D721Med (cell line): ENCODE data around the gene CREBL2.

Experiments
- DNase-seq: peaks from one replicate; pipeline ENCODE4 v3.0.0; 2011; ENCODE audit warnings: low spot score; ENCODE audit not compliant: insufficient read length
- FAIRE-seq: peaks from 2 replicates; lab custom pipeline; 2011; peaks lifted over from hg19 to GRCh38; lab: Jason Lieb, UNC
- TF ChIP-seq, protein P1 (sequence below): IDR thresholded peaks from 2 replicates; pipeline ENCODE4 v1.5.1; 2012; ENCODE audit warnings: mild to moderate bottlenecking, control low read depth; ENCODE audit not compliant: insufficient read depth; ENCODE audit errors: missing control alignments

Gene CREBL2

DNA sequence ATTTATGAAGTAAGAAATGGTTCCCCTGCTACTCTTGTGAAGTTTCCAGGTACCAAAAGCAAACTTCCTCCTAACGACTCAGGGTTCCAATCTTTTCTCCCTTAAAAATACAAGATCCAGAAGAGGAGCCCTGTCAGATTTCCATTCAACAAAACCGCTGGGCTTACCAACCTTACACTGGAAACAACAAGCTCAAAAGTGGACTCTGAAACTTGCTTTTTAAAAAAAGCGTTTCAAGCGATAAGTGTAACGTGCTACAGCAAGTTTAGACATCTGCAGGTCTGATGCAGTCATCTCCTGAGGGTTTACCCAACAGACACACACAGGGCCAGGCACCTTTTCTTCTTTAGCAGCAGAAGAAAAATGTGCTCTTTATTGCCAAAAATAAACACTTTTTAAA lies 6.9 kb upstream of the CREBL2 start:
- DNase-seq (no peak), FAIRE-seq (no peak)
- TF ChIP-seq, protein P1, sequence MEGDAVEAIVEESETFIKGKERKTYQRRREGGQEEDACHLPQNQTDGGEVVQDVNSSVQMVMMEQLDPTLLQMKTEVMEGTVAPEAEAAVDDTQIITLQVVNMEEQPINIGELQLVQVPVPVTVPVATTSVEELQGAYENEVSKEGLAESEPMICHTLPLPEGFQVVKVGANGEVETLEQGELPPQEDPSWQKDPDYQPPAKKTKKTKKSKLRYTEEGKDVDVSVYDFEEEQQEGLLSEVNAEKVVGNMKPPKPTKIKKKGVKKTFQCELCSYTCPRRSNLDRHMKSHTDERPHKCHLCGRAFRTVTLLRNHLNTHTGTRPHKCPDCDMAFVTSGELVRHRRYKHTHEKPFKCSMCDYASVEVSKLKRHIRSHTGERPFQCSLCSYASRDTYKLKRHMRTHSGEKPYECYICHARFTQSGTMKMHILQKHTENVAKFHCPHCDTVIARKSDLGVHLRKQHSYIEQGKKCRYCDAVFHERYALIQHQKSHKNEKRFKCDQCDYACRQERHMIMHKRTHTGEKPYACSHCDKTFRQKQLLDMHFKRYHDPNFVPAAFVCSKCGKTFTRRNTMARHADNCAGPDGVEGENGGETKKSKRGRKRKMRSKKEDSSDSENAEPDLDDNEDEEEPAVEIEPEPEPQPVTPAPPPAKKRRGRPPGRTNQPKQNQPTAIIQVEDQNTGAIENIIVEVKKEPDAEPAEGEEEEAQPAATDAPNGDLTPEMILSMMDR: no peak

DNA sequence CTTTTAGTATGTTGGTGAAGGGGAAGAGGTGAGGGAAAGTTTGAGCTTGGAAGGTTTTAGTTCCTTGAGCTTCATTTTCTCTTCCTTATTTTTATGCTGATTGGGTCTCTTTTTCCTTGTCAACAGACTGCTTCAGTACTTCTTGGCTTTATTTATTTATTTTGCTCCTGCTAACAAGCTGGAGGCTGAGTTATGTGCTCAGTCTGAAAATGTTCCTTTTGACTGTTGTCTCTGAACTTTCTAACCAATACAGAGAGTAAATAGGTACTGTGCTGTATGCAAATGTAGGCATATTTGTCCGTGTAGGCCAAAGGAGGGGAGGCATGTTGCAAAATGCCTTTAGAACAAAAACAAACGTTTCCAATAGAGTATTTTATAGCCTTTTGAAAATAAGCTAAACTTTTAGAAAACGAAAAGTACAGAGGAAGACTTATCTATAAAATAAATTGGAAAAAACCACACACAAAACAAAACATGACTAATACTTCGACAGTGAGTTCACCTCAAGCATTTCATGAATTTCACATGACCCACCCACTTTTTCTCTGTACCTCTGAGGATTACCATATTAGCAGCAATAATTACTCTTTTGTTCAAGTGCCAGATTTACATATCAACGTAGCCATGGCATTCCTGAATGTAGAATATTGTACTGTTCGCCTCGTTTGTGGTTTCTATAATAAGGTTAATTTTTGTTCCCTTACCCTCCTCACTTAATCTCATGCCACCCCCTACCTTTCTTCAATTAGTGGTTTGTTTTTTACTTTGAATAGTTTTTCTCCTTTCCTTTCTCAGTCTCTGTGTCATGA lies 4.7 kb upstream of the CREBL2 start:
- FAIRE-seq (no peak), DNase-seq (no peak)
- TF ChIP-seq, protein P1: no peak

DNA sequence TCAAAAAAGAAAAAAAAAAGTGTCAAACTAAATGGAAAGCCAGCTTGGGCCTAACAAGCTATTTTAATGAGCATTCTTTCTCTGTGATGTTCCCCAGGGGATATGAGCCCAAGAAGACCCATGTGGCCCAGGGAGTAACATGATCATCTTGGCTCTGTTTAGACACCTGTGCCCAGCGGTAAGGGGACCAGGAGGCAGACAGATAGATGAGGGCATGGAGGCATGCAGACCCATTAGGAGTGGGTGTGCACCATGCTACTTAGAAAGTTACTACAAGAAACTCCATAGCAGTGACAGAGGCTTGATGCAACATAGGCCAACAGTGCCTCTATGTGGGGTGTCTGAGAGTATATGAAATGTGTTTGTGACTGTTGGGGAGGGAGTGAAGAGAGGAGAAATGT lies 3.1 kb upstream of the CREBL2 start:
- no peak for DNase-seq
- TF ChIP-seq, protein P1: peak; percentile 2

DNA sequence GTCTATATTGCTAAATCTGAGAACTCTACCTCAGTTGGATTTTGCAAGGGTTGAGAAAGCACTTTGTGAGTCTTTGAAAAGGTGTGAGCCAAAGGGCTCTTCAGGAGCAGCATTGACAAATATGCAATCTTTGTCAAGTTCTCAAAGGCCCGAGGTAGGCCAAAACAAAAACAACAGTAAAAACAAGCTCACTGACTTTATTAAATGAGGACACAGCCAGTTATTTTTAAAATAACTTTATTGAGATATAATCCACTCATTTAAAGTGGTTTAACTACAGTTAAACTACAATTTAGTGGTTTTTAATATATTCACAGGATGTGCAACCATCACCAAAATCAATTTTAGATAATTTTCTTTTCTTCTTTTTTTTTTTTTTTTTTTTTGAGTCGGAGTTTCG lies 2.0 kb upstream of the CREBL2 start:
- DNase-seq (no peak), FAIRE-seq (no peak)
- TF ChIP-seq, protein P1: no peak

More for the DNA sequence above, 3.1 kb upstream of the CREBL2 start:
- FAIRE-seq: no peak

DNA sequence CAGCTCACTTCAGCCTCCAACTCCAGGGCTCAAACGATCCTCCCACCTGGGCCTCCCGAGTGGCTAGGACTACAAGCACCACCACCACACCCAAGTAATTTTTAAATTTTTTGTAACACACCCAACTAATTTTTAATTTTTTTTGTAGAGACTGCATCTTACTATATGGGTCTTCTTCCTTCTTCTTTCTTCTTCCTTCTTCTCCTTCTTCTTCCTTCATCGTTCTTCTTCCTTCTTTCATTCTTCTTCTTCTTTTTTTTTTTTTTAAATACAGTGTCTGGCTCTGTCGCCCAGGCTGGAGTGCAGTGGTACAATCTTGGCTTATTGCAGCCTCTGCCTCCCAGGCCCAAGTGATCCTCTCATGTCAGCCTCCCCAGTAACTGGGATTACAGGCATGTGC lies 965 bp upstream of the CREBL2 start:
- FAIRE-seq: no peak
- TF ChIP-seq, protein P1: no peak
- DNase-seq: no peak

DNA sequence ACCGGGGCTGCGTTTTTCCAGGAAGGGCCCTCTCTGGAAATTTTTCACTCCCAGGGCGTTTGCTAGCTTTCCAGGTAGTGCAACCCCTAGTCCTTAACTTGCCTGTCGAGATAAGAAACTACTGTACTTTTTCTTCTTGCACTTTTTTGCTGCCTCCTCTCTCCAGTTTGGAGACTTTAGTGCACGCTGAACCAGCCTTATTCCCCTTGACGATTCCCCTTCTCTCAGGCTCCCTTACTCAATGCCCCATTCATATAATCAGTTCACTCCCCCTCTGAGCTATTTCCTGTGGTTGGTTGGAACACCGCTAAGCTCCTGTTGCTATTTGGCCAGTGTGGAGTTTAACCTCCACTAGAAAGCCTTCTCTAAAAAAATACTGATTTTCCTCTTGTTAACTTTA lies 682 bp downstream of the CREBL2 start:
- FAIRE-seq: no peak

More for the DNA sequence above, 682 bp downstream of the CREBL2 start:
- TF ChIP-seq, protein P1: no peak
- DNase-seq: peak; percentile 31
